Caco-2 (cell line): ENCODE measurements around the gene C10orf143. TPM values are rescaled to one million over a fixed set of nuclear protein-coding genes. Genes with fewer than 3 reads are reported as not detected.

Experiments used
- BruUV-seq: library from RNA; stranded (reverse); fragments of 400-500 nt; replicated peaks from 2 replicates; lab custom pipeline; 2021; lab: Mats Ljungman, UMichigan
- CTCF ChIA-PET: fragments of 300-600 bp; sonication (Branson Sonifier 250); formaldehyde crosslinking; loops from one replicate; lab custom pipeline; 2022; ENCODE audit warnings: antibody characterized with exemption; lab: Charles Lee
- POLR2A ChIA-PET: fragments of 300-600 bp; sonication (Branson Sonifier 250); formaldehyde crosslinking; loops from one replicate; lab custom pipeline; 2022; ENCODE audit warnings: antibody characterized with exemption; lab: Charles Lee
- DNase-seq, 2 experiments: peaks; one replicate each; pipeline versions ENCODE4 v3.0.0 to v3.0.0-alpha.2; 2020 to 2022
- H3K27me3 ChIP-seq: replicated peaks from 2 replicates; pipeline ENCODE4 v1.6.0; 2011; ENCODE audit warnings: low read length; ENCODE audit not compliant: control insufficient read depth, insufficient read depth
- H3K36me3 ChIP-seq: 2 replicates; pipeline ENCODE4 v1.5.1; 2011; ENCODE audit warnings: low read length; ENCODE audit not compliant: control insufficient read depth, insufficient read depth
- H3K4me1 ChIP-seq: fragments of 250-450 bp; sonication (Bioruptor Pico); 2 replicates; pipeline ENCODE4 v1.5.1; 2020; ENCODE audit warnings: mild to moderate bottlenecking
- H3K4me3 ChIP-seq: 2 replicates; pipeline ENCODE4 v1.5.1; 2011; ENCODE audit warnings: low read depth, mild to moderate bottlenecking, control low read depth, low read length
- H3K9me3 ChIP-seq: fragments of 250-450 bp; sonication (Bioruptor Pico); 2 replicates; pipeline ENCODE4 v1.5.1; 2020; ENCODE audit warnings: mild to moderate bottlenecking, moderate library complexity
- H3K27ac Mint-ChIP-seq: one replicate; pipeline ENCODE4 v1.8.0; 2022; ENCODE audit warnings: mixed read lengths; ENCODE audit not compliant: unreplicated experiment
- H3K27me3 Mint-ChIP-seq: one replicate; pipeline ENCODE4 v1.8.0; 2022; ENCODE audit warnings: mixed read lengths; ENCODE audit not compliant: insufficient read depth, unreplicated experiment
- H3K36me3 Mint-ChIP-seq: one replicate; pipeline ENCODE4 v1.8.0; 2022; ENCODE audit warnings: mild to moderate bottlenecking, mixed read lengths; ENCODE audit not compliant: insufficient read depth, unreplicated experiment
- H3K4me1 Mint-ChIP-seq: one replicate; pipeline ENCODE4 v1.8.0; 2022; ENCODE audit warnings: low read depth, mixed read lengths; ENCODE audit not compliant: unreplicated experiment
- H3K4me3 Mint-ChIP-seq: one replicate; pipeline ENCODE4 v1.8.0; 2022; ENCODE audit warnings: mild to moderate bottlenecking, moderate library complexity, mixed read lengths; ENCODE audit not compliant: unreplicated experiment
- H3K9me3 Mint-ChIP-seq: one replicate; pipeline ENCODE4 v1.8.0; 2022; ENCODE audit warnings: mixed read lengths; ENCODE audit not compliant: unreplicated experiment
- CTCF ChIP-seq, 2 experiments: fragments of 200-600 bp in 1 of 2; IDR thresholded peaks; 1 replicate in 1 of 2; 2 replicates in 1 of 2; pipeline versions ENCODE4 v1.5.1 to v1.8.0; 2011 to 2022; ENCODE audit warnings: antibody characterized with exemption in 1 of 2, control low read depth in 1 of 2, inconsistent platforms in 1 of 2, low read depth in 1 of 2, low read length in 1 of 2, mild to moderate bottlenecking in 1 of 2, moderate library complexity in 1 of 2; ENCODE audit not compliant: insufficient read depth in 1 of 2, severe bottlenecking in 1 of 2, unreplicated experiment in 1 of 2
- intact Hi-C: fragments of 100-400 bp; cut with micrococcal nuclease; formaldehyde crosslinking; loops from one replicate; pipeline ENCODE4 v1.10.0; 2022; ENCODE audit not compliant: unreplicated experiment
- total RNA-seq: library from RNA; stranded (reverse); gene quantifications from 2 replicates; pipeline ENCODE4 v1.2.3, GENCODE V29; 2022

C10orf143 gene
- total RNA-seq, 1 experiment from 2014 or later = 0.54 TPM

DNA sequence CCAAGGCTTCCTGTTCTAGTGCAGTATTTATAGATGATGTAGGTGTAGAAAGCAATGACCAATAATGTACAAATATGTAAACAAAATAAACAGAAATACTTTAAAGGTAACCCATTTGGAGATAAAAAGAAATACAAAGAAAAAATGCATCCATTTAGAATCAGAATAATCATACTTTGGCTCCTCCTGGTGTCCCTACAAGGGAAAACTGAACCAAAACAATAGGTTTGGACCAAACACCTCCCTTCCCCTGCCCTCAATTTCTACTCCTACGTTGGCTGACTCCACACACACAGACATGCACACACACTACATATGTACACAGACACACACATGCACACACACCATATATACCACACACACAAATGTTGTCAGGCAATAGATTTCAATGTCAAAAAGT, 36.0 kb downstream of the C10orf143 start:
- no peak for DNase-seq
- no peak for TF ChIP-seq CTCF (IDR thresholded peaks at IDR 0.05; ENCODE audit: insufficient read depth in 1 of 2, low read depth in 1 of 2, low read length in 1 of 2, severe bottlenecking in 1 of 2, unreplicated experiment in 1 of 2)
- H3K36me3 ChIP-seq = no peaks in the 10 kb centered on the region
- Mint-ChIP-seq H3K4me3 (no peak overlapping the region), H3K27ac (no peak overlapping the region), H3K27me3 (peaks cover 8% of the 10 kb centered on the region), H3K4me1 (no peaks in the 10 kb centered on the region), H3K36me3 (no peaks in the 10 kb centered on the region), H3K9me3 (no peaks in the 10 kb centered on the region)
- no TSS peak for BruUV-seq
- no peaks in the 10 kb centered on the region for H3K27me3 ChIP-seq
- 0 out of 2 replicates have a peak, but pooled peaks cover 9% of the 10 kb centered on the region for H3K9me3 ChIP-seq
- POLR2A ChIA-PET = no interaction called here
- H3K4me1 ChIP-seq = no peaks in the 10 kb centered on the region
- intact Hi-C loops = no loop called here
- CTCF ChIA-PET = no interaction called here
- no peak overlapping the region for H3K4me3 ChIP-seq

DNA sequence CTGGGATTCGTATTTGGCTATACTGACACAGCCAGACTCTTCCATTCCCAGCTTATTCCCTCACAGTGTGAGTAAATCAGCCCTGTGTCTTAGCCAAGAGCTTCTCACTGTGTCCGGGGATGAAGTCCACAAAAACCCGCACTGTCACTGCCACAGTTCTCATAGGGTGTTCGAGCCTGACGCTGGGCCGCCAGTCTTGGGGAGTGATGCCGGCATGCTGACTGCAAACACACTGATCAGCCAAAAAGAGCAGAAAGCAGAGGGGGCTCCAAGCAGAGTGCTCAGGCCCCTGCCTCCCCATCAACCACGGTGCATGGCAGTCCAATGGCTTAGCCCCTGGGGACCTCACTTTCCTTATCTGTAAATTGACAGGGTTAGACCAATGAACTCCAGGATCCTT, 36.7 kb downstream of the C10orf143 start:
- TF ChIP-seq CTCF (IDR thresholded peaks at IDR 0.05; ENCODE audit: insufficient read depth in 1 of 2, low read depth in 1 of 2, low read length in 1 of 2, severe bottlenecking in 1 of 2, unreplicated experiment in 1 of 2) = no peak
- DNase-seq = no peak
- H3K27ac Mint-ChIP-seq = no peak overlapping the region
- peaks cover 10% of the 10 kb centered on the region for H3K27me3 Mint-ChIP-seq
- Histone ChIP-seq H3K27me3 (no peaks in the 10 kb centered on the region), H3K4me3 (no peak overlapping the region), H3K36me3 (no peaks in the 10 kb centered on the region), H3K9me3 (0 out of 2 replicates have a peak, but pooled peaks cover 9% of the 10 kb centered on the region), H3K4me1 (no peaks in the 10 kb centered on the region)
- no peaks in the 10 kb centered on the region for H3K9me3 Mint-ChIP-seq
- ChIA-PET CTCF (no interaction called here), POLR2A (no interaction called here)
- no peaks in the 10 kb centered on the region for H3K36me3 Mint-ChIP-seq
- no peaks in the 10 kb centered on the region for H3K4me1 Mint-ChIP-seq
- intact Hi-C loops = no loop called here
- no peak overlapping the region for H3K4me3 Mint-ChIP-seq
- no TSS peak for BruUV-seq

DNA sequence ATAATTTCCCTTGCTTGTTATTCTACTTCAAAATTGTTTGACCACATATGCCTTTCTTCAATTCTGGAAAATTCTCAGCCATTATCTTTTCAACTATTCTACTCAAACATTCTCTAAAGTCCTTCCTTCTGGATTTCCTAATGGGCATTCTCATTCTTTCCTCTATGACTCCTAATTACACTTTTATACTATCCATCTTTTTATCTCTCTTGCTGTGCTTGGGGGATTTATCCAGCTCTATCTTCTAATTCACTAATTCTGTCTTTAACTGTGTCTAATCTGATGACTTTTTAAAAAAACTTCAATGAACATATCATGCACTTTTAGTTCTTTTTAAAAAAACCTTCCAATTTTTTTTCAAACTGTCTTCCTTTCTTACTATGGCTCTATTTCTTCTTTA, 38.4 kb downstream of the C10orf143 start:
- no peaks in the 10 kb centered on the region for H3K36me3 ChIP-seq
- intact Hi-C loops = no loop called here
- POLR2A ChIA-PET = no interaction called here
- peaks cover 20% of the 10 kb centered on the region for H3K27me3 Mint-ChIP-seq
- no peak for TF ChIP-seq CTCF (IDR thresholded peaks at IDR 0.05; ENCODE audit: insufficient read depth in 1 of 2, low read depth in 1 of 2, low read length in 1 of 2, severe bottlenecking in 1 of 2, unreplicated experiment in 1 of 2)
- H3K4me1 Mint-ChIP-seq = no peaks in the 10 kb centered on the region
- 0 out of 2 replicates have a peak, but pooled peaks cover 9% of the 10 kb centered on the region for H3K9me3 ChIP-seq
- no peaks in the 10 kb centered on the region for H3K27me3 ChIP-seq
- no peak overlapping the region for H3K4me3 ChIP-seq
- H3K27ac Mint-ChIP-seq = no peak overlapping the region
- H3K4me3 Mint-ChIP-seq = no peak overlapping the region
- DNase-seq = no peak
- BruUV-seq = no TSS peak
- no peaks in the 10 kb centered on the region for H3K4me1 ChIP-seq
- no peaks in the 10 kb centered on the region for H3K36me3 Mint-ChIP-seq
- no peaks in the 10 kb centered on the region for H3K9me3 Mint-ChIP-seq
- CTCF ChIA-PET = no interaction called here
